Measurements from ENCODE around the gene NXPH4. TPM values are rescaled to one million over a fixed set of nuclear protein-coding genes. Genes with fewer than 3 reads are reported as not detected.

Gene NXPH4
- total RNA-seq, 1 donor from 2014 or later, result not detected

GRCh38 chr12:57175428-57176138 lies 41.0 kb upstream of the NXPH4 start:
- H3K4me3 ChIP-seq, result no peak overlapping the region
- peaks cover 71% of the 10 kb centered on the region for H3K36me3 ChIP-seq
- peak; percentile 64 for TF ChIP-seq CTCF (IDR thresholded peaks at IDR 0.05)
- peak; percentile 87 for DNase-seq
- no peaks in the 10 kb centered on the region for H3K9me3 ChIP-seq
- H3K27ac ChIP-seq, result no peak overlapping the region
- H3K4me1 ChIP-seq, result no peaks in the 10 kb centered on the region
- no peaks in the 10 kb centered on the region for H3K27me3 ChIP-seq
- ATAC-seq, result peak; percentile 67
- intact Hi-C loops (cut with DNase I), result loop anchor here (5.0 kb wide), 1 partner anchor 43 kb away; no protein-coding TSS in a partner anchor

GRCh38 chr12:57176139-57176477 lies 40.5 kb upstream of the NXPH4 start:
- Histone ChIP-seq H3K27ac (no peak overlapping the region), H3K9me3 (no peaks in the 10 kb centered on the region), H3K36me3 (peaks cover 71% of the 10 kb centered on the region), H3K4me1 (no peaks in the 10 kb centered on the region), H3K27me3 (no peaks in the 10 kb centered on the region), H3K4me3 (no peak overlapping the region)
- intact Hi-C loops (cut with DNase I), result loop anchor here (5.0 kb wide), 1 partner anchor 44 kb away; no protein-coding TSS in a partner anchor
- TF ChIP-seq CTCF (IDR thresholded peaks at IDR 0.05), result no peak
- DNase-seq, result no peak
- ATAC-seq, result no peak

- Histone ChIP-seq H3K4me3 (no peak overlapping the region), H3K9me3 (no peaks in the 10 kb centered on the region), H3K36me3 (peaks cover 73% of the 10 kb centered on the region), H3K27ac (no peak overlapping the region), H3K27me3 (no peaks in the 10 kb centered on the region), H3K4me1 (no peaks in the 10 kb centered on the region)
- intact Hi-C loops (cut with DNase I), result loop anchor here (5.0 kb wide), 1 partner anchor 45 kb away; no protein-coding TSS in a partner anchor
- ATAC-seq (no peak), DNase-seq (no peak)
- TF ChIP-seq CTCF (IDR thresholded peaks at IDR 0.05), result no peak
These were observed 39.7 kb upstream of the NXPH4 start for GRCh38 chr12:57176846-57177245.

- intact Hi-C loops (cut with DNase I), result loop anchor here (5.0 kb wide), 1 partner anchor 45 kb away; no protein-coding TSS in a partner anchor
- Histone ChIP-seq H3K27me3 (no peaks in the 10 kb centered on the region), H3K27ac (no peak overlapping the region), H3K4me3 (no peak overlapping the region), H3K9me3 (no peaks in the 10 kb centered on the region), H3K36me3 (peaks cover 73% of the 10 kb centered on the region), H3K4me1 (no peaks in the 10 kb centered on the region)
- ATAC-seq (no peak), DNase-seq (no peak)
- no peak for TF ChIP-seq CTCF (IDR thresholded peaks at IDR 0.05)
These were observed 39.2 kb upstream of the NXPH4 start for GRCh38 chr12:57177354-57177753.

- intact Hi-C loops (cut with DNase I), result loop anchor here (5.0 kb wide), 1 partner anchor 46 kb away; no protein-coding TSS in a partner anchor
- Histone ChIP-seq H3K27me3 (no peaks in the 10 kb centered on the region), H3K4me3 (no peak overlapping the region), H3K27ac (no peak overlapping the region), H3K36me3 (peaks cover 69% of the 10 kb centered on the region), H3K4me1 (no peaks in the 10 kb centered on the region), H3K9me3 (no peaks in the 10 kb centered on the region)
- TF ChIP-seq CTCF (IDR thresholded peaks at IDR 0.05), result no peak
- no peak for DNase-seq
- ATAC-seq, result no peak
These were observed 38.4 kb upstream of the NXPH4 start for GRCh38 chr12:57178213-57178612.
